BLaER1 (cell line): Measurements from ENCODE around the gene SLC35F6.
A peak's percentile ranks its signal among the peaks of the same experiment; 100 is the strongest.
"Not testable (repeated sequence)": the region's sequence is repeated elsewhere in the genome, so short reads cannot be mapped to it uniquely, and the experiment has no call there.

Source experiments
- H3K27ac ChIP-seq: shearing (Covaris generic); formaldehyde crosslinking; 2 replicates; pipeline ENCODE4 v1.8.1; 2022
- H3K27me3 ChIP-seq: shearing (Covaris generic); formaldehyde crosslinking; 2 replicates; pipeline ENCODE4 v1.8.1; 2022
- H3K36me3 ChIP-seq: shearing (Covaris generic); formaldehyde crosslinking; 2 replicates; pipeline ENCODE4 v1.8.1; 2022
- H3K4me1 ChIP-seq: shearing (Covaris generic); formaldehyde crosslinking; 2 replicates; pipeline ENCODE4 v1.8.1; 2022
- H3K4me2 ChIP-seq: shearing (Covaris generic); formaldehyde crosslinking; 2 replicates; pipeline ENCODE4 v1.8.1; 2022
- H3K4me3 ChIP-seq: shearing (Covaris generic); formaldehyde crosslinking; 2 replicates; pipeline ENCODE4 v1.8.1; 2022
- H3K9ac ChIP-seq: shearing (Covaris generic); formaldehyde crosslinking; 2 replicates; pipeline ENCODE4 v1.8.1; 2022
- H3K9me3 ChIP-seq: shearing (Covaris generic); formaldehyde crosslinking; 2 replicates; pipeline ENCODE4 v1.8.1; 2022
- H4K20me1 ChIP-seq: shearing (Covaris generic); formaldehyde crosslinking; 2 replicates; pipeline ENCODE4 v1.8.1; 2022
- Cebpa-rat ChIP-seq: shearing (Covaris generic); IDR thresholded peaks from 2 replicates; pipeline ENCODE4 v1.8.1; 2022

SLC35F6 gene

GRCh38 chr2:26793518-26793917, 29.4 kb downstream of the SLC35F6 start:
- Histone ChIP-seq H3K9ac (no peak overlapping the region), H3K4me2 (no peak overlapping the region), H3K4me3 (no peak overlapping the region), H3K36me3 (peaks cover 94% of the 10 kb centered on the region), H3K9me3 (peaks cover 18% of the 10 kb centered on the region), H4K20me1 (peaks cover 17% of the 10 kb centered on the region; the same call in 1 of the 2 replicates), H3K4me1 (no peaks in the 10 kb centered on the region), H3K27me3 (no peaks in the 10 kb centered on the region), H3K27ac (no peak overlapping the region)
- no peak for TF ChIP-seq Cebpa-rat

- not testable (repeated sequence) for H3K27ac ChIP-seq, H3K9ac ChIP-seq, H3K27me3 ChIP-seq, H3K4me2 ChIP-seq, H3K4me3 ChIP-seq, H3K9me3 ChIP-seq, H3K4me1 ChIP-seq
- Histone ChIP-seq H4K20me1 (peaks cover 17% of the 10 kb centered on the region; the same call in 1 of the 2 replicates), H3K36me3 (peaks cover 86% of the 10 kb centered on the region)
These were observed 31.1 kb downstream of the SLC35F6 start for GRCh38 chr2:26795135-26795534.

DNA sequence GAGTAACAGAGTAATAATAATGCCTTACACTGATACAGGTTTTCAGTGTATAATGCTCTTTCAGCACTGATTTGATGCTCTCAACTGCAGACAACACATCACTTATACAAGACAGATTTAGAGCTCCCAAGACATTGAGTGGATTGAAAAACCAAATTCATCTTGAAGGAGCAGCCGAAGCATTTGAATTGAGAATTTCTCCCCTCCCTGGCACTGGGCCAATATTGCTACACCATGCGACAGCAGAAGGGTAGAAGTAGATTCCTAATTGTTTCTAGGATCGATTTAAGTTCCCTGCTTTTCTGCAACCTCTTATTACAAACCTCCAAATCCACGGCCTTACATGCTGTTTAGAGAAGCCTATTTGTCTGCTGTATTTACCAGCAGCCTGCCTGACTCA, 37.2 kb downstream of the SLC35F6 start:
- TF ChIP-seq Cebpa-rat, result no peak
- no peak overlapping the region for H3K27ac ChIP-seq
- H3K4me1 ChIP-seq, result no peaks in the 10 kb centered on the region
- no peak overlapping the region for H3K4me2 ChIP-seq
- H4K20me1 ChIP-seq, result no peaks in the 10 kb centered on the region
- H3K9me3 ChIP-seq, result no peaks in the 10 kb centered on the region
- H3K36me3 ChIP-seq, result peaks cover 49% of the 10 kb centered on the region
- H3K4me3 ChIP-seq, result no peak overlapping the region
- H3K9ac ChIP-seq, result no peak overlapping the region
- no peaks in the 10 kb centered on the region for H3K27me3 ChIP-seq

- no peaks in the 10 kb centered on the region for H3K27me3 ChIP-seq
- no peak overlapping the region for H3K9ac ChIP-seq
- no peaks in the 10 kb centered on the region for H3K4me1 ChIP-seq
- no peak overlapping the region for H3K27ac ChIP-seq
- no peaks in the 10 kb centered on the region for H4K20me1 ChIP-seq
- H3K9me3 ChIP-seq, result no peaks in the 10 kb centered on the region
- TF ChIP-seq Cebpa-rat, result no peak
- no peak overlapping the region for H3K4me2 ChIP-seq
- peaks cover 45% of the 10 kb centered on the region for H3K36me3 ChIP-seq
- no peak overlapping the region for H3K4me3 ChIP-seq
These were observed 37.7 kb downstream of the SLC35F6 start for GRCh38 chr2:26801796-26802195.

DNA sequence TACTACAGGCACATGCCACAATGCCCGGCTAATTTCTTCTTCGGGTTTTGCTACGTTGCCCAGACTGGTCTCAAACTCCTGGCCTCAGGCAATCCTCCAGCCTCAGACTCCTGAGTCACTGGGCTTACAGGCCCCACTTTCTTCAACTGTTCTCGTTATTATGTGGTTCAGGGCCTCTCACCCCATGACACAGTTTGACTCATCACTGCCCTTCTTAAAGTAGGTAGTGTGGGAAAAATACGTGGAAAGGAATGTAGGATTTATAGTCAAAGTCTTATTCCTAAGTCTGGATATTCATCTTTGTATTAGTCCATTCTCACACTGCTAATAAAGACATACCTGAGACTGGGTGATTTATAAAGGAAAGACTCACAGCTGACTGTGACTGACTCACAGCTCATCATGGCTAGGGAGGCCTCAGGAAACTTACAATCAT, 41.2 kb downstream of the SLC35F6 start:
- TF ChIP-seq Cebpa-rat, result no peak
- Histone ChIP-seq H3K27me3 (no peaks in the 10 kb centered on the region), H3K4me2 (no peak overlapping the region), H3K9me3 (no peaks in the 10 kb centered on the region), H3K4me3 (no peak overlapping the region), H4K20me1 (no peaks in the 10 kb centered on the region), H3K4me1 (peaks cover 8% of the 10 kb centered on the region), H3K9ac (no peak overlapping the region), H3K27ac (no peak overlapping the region), H3K36me3 (peaks cover 18% of the 10 kb centered on the region)

DNA sequence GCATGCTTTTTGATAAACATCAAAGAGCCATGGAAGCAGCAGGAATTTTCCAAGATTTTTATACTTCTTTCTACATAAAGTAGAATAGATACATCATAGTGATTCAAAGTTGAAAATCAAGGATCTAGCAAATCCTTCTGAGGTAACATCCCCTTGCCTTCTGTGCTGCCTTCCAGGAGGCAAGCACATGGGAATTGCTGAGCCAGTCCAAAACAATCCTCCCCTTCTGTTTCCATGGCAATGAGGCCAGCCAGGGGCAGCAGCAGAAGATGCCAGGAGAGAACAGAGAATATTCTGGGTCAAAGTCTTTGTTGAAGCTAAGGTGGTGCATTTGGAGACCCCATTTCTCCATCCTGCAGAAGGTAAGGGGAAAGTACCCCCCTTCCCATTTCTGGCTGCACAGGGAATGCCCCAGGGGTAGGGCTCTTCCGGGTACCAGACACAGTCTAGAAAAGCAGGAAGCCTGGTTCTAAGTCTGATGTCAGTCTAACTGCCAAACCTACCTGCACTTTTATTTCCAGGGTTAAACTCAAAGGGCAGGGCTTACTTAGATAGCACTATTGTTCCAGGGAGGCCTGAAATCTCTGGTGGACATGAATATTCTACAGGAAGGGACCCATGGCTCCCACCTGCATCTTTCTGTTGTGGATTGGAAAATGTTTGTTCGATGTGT, 43.8 kb downstream of the SLC35F6 start:
- Histone ChIP-seq H3K27ac (no peak overlapping the region), H3K4me2 (no peak overlapping the region), H3K4me1 (peaks cover 16% of the 10 kb centered on the region), H3K9ac (no peak overlapping the region), H4K20me1 (no peaks in the 10 kb centered on the region), H3K36me3 (no peaks in the 10 kb centered on the region), H3K4me3 (no peak overlapping the region), H3K9me3 (no peaks in the 10 kb centered on the region), H3K27me3 (no peaks in the 10 kb centered on the region)
- no peak for TF ChIP-seq Cebpa-rat

DNA sequence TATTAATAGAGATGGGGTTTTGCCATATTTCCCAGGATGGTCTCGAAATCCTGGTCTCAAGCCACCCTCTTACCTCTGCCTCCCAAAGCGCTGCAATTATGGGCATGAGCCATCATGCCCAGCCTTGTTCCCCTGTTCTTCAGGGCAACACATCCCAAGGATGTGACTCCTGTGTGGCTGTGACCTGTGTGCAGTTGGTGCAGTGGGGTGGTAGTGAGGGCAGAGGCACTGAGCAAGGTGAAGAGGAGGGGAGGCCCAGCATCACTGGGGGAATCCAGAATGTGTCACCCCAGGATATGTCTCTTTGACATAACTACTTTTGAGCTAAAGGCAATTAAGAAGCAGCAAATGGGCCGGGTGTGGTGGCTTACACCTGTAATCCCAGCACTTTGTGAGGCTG, 45.1 kb downstream of the SLC35F6 start:
- Histone ChIP-seq H3K4me2 (0 out of 2 replicates have a peak overlapping the region, but pooled peaks have one; percentile 51), H3K9ac (no peak overlapping the region)
- no peak for TF ChIP-seq Cebpa-rat

DNA sequence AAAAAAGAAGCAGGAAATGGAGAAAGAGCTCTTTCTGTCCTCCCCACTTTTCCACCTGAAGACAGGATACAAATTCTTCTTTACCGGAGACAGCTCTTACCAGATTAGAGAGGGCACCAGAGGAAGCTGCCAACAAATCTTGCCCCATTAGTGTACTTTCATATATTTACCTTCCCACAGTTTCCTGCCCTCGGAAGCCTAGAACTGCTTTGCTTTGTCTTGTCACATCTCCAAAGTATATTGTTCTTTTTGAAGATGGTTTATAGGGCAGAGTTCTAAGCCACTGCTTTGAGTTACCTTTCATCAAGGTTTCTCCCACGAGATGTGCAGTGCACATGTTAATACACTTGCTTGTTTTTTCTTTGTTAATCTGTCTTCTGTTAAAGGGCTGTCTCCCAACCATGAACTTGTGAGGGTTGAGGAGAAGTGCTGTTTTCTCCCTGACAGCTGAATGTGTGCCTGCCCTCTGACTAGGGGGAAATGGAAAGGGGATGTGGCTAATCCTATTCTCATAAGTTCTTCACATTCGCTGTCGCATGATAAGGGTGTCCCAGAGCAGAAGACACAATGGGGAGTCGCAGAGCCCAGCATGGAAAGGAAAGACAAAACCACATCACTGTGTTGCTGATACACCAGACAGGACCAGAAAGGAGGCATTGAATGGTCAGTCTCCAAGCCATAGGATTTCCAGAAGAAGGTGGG, 45.9 kb downstream of the SLC35F6 start:
- Histone ChIP-seq H3K36me3 (no peaks in the 10 kb centered on the region), H3K9me3 (0 out of 2 replicates have a peak, but pooled peaks cover 5% of the 10 kb centered on the region), H3K4me2 (peak overlapping the region; percentile 51), H4K20me1 (no peaks in the 10 kb centered on the region), H3K4me1 (peaks cover 16% of the 10 kb centered on the region), H3K4me3 (no peak overlapping the region), H3K9ac (no peak overlapping the region; the same call in 1 of the 2 replicates), H3K27me3 (no peaks in the 10 kb centered on the region), H3K27ac (no peak overlapping the region)
- no peak for TF ChIP-seq Cebpa-rat

More for the DNA sequence above, 45.1 kb downstream of the SLC35F6 start:
- Histone ChIP-seq H3K27me3 (no peaks in the 10 kb centered on the region), H3K36me3 (no peaks in the 10 kb centered on the region), H3K9me3 (0 out of 2 replicates have a peak, but pooled peaks cover under 1% of the 10 kb centered on the region), H3K4me1 (peaks cover 16% of the 10 kb centered on the region), H3K4me3 (no peak overlapping the region), H4K20me1 (no peaks in the 10 kb centered on the region), H3K27ac (no peak overlapping the region)

GRCh38 chr2:26811261-26811660, 47.2 kb downstream of the SLC35F6 start:
- 0 out of 2 replicates have a peak, but pooled peaks cover 5% of the 10 kb centered on the region for H3K9me3 ChIP-seq
- no peak overlapping the region for H3K9ac ChIP-seq
- peaks cover 16% of the 10 kb centered on the region for H3K4me1 ChIP-seq
- H3K27me3 ChIP-seq, result no peaks in the 10 kb centered on the region
- no peak overlapping the region for H3K4me3 ChIP-seq
- H3K27ac ChIP-seq, result no peak overlapping the region
- no peaks in the 10 kb centered on the region for H3K36me3 ChIP-seq
- no peak overlapping the region for H3K4me2 ChIP-seq
- no peak for TF ChIP-seq Cebpa-rat
- H4K20me1 ChIP-seq, result no peaks in the 10 kb centered on the region
